SK-N-SH (cell line): ENCODE data around the gene FOXK2. TPM values are rescaled to one million over a fixed set of nuclear protein-coding genes. Genes with fewer than 3 reads are reported as not detected.

Source experiments
- CTCF ChIA-PET: fragments of 300-600, 350-600 bp; formaldehyde crosslinking; extraction: SDS; loops from one replicate; lab custom pipeline; 2021; lab: Yijun Ruan, JAX
- POLR2A ChIA-PET: fragments of 350-600 bp; sonication (Branson Sonifier 250); formaldehyde crosslinking; extraction: SDS; loops from one replicate; lab custom pipeline; 2020; ENCODE audit warnings: antibody characterized with exemption, inconsistent platforms; lab: Yijun Ruan, JAX
- DNase-seq: peaks from one replicate; pipeline ENCODE4 v3.0.0; 2012
- H2AFZ ChIP-seq: fragments of 200-600 bp; sonication (generic); 2 replicates; pipeline ENCODE4 v1.8.1; 2016; ENCODE audit warnings: antibody characterized with exemption, mild to moderate bottlenecking, low read depth
- H3F3A ChIP-seq: fragments of 200-600 bp; sonication (generic); replicated peaks from 2 replicates; pipeline ENCODE3; 2016; ENCODE audit warnings: antibody characterized with exemption, mild to moderate bottlenecking; ENCODE audit not compliant: insufficient read depth
- H3K27ac ChIP-seq, 2 experiments: fragments of 200-500 bp in 1 of 2; fragments of 200-600 bp in 1 of 2; sonication (Bioruptor generic) in 1 of 2; sonication (generic), shearing (Covaris generic) in 1 of 2; 2 replicates each; pipeline versions ENCODE4 v1.5.1 to v1.6.1; 2014 to 2016; ENCODE audit warnings: low read depth in 2 of 2, inconsistent platforms in 1 of 2, low read length in 1 of 2, mild to moderate bottlenecking in 1 of 2, mixed read lengths in 1 of 2
- H3K27me3 ChIP-seq: fragments of 200-600 bp; sonication (generic), shearing (Covaris generic); 2 replicates; pipeline ENCODE4 v1.6.1; 2016; ENCODE audit warnings: mixed run types; ENCODE audit not compliant: insufficient read depth
- H3K36me3 ChIP-seq, 2 experiments: fragments of 200-500 bp in 1 of 2; fragments of 200-600 bp in 1 of 2; sonication (Bioruptor generic) in 1 of 2; sonication (generic) in 1 of 2; replicated peaks in 1 of 2; 2 replicates each; pipeline versions ENCODE3 to v1.5.1; 2014 to 2016; ENCODE audit warnings: low read length in 1 of 2, mild to moderate bottlenecking in 1 of 2; ENCODE audit not compliant: insufficient read depth in 2 of 2, control insufficient read depth in 1 of 2
- H3K4me1 ChIP-seq, 2 experiments: fragments of 200-500 bp in 1 of 2; fragments of 200-600 bp in 1 of 2; sonication (Bioruptor generic) in 1 of 2; sonication (generic), shearing (Covaris generic) in 1 of 2; 2 replicates each; pipeline versions ENCODE4 v1.5.1 to v1.6.1; 2014 to 2016; ENCODE audit warnings: low read depth in 1 of 2, low read length in 1 of 2, mixed run types in 1 of 2; ENCODE audit not compliant: insufficient read depth in 2 of 2, control insufficient read depth in 1 of 2
- H3K4me2 ChIP-seq: fragments of 200-600 bp; sonication (generic), shearing (Covaris generic); 2 replicates; pipeline ENCODE4 v1.6.1; 2017; ENCODE audit warnings: mixed run types
- H3K4me3 ChIP-seq, 2 experiments: fragments of 200-500 bp in 1 of 2; fragments of 200-600 bp in 1 of 2; sonication (Bioruptor generic) in 1 of 2; sonication (generic), shearing (Covaris generic) in 1 of 2; 2 replicates each; pipeline versions ENCODE4 v1.5.1 to v1.8.1; 2014 to 2016; ENCODE audit warnings: low read depth in 2 of 2, inconsistent platforms in 1 of 2, low read length in 1 of 2, mild to moderate bottlenecking in 1 of 2, mixed read lengths in 1 of 2, moderate library complexity in 1 of 2
- H3K79me2 ChIP-seq: fragments of 200-600 bp; sonication (generic); 2 replicates; pipeline ENCODE4 v1.8.1; 2017; ENCODE audit warnings: mild to moderate bottlenecking; ENCODE audit not compliant: insufficient read depth
- H3K9ac ChIP-seq: fragments of 200-600 bp; sonication (generic); 2 replicates; pipeline ENCODE4 v1.6.1; 2017; ENCODE audit warnings: mixed run types
- H3K9me2 ChIP-seq: fragments of 200-600 bp; sonication (generic); 2 replicates; pipeline ENCODE4 v1.6.1; 2017; ENCODE audit warnings: mixed run types
- H3K9me3 ChIP-seq: fragments of 200-600 bp; sonication (generic); 2 replicates; pipeline ENCODE4 v1.6.1; 2017; ENCODE audit warnings: mixed run types, mild to moderate bottlenecking, moderate library complexity
- H4K20me1 ChIP-seq: fragments of 200-600 bp; sonication (generic); 2 replicates; pipeline ENCODE4 v1.6.1; 2017; ENCODE audit warnings: mild to moderate bottlenecking, mixed run types; ENCODE audit not compliant: insufficient read depth
- CHD2 ChIP-seq: fragments of 150-350 bp; IDR thresholded peaks from 2 replicates; pipeline ENCODE4 v1.6.1; 2018; ENCODE audit warnings: low read length; ENCODE audit not compliant: partially characterized antibody
- EP300 ChIP-seq, 2 experiments: IDR thresholded peaks; 2 replicates each; pipeline versions ENCODE4 v1.4.0 to v1.6.1; 2012; ENCODE audit warnings: borderline replicate concordance in 1 of 2, low read depth in 1 of 2, low read length in 1 of 2
- EZH2phosphoT487 ChIP-seq: fragments of 200-600 bp; sonication (generic); IDR thresholded peaks from 2 replicates; pipeline ENCODE4 v1.6.1; 2017; ENCODE audit warnings: low read depth, mixed run types, mild to moderate bottlenecking, antibody characterized with exemption, moderate library complexity, borderline replicate concordance
- FOXM1 ChIP-seq: IDR thresholded peaks from 2 replicates; pipeline ENCODE4 v1.4.0; 2012; ENCODE audit warnings: low read depth, mild to moderate bottlenecking
- GABPA ChIP-seq: IDR thresholded peaks from 2 replicates; pipeline ENCODE4 v1.4.0; 2012; ENCODE audit warnings: low read depth, mild to moderate bottlenecking
- MAX ChIP-seq: IDR thresholded peaks from 2 replicates; pipeline ENCODE4 v1.4.0; 2012; ENCODE audit warnings: low read depth
- MXI1 ChIP-seq: IDR thresholded peaks from 2 replicates; pipeline ENCODE4 v1.6.1; 2012; ENCODE audit warnings: mild to moderate bottlenecking, low read depth, low read length, improper control_type of control experiment
- NRF1 ChIP-seq: IDR thresholded peaks from 2 replicates; pipeline ENCODE4 v1.6.1; 2012; ENCODE audit warnings: low read depth, mild to moderate bottlenecking, low read length
- PBX3 ChIP-seq: IDR thresholded peaks from 2 replicates; pipeline ENCODE4; 2012
- POLR2AphosphoS5 ChIP-seq: IDR thresholded peaks from 2 replicates; pipeline ENCODE4 v1.6.1; 2012; ENCODE audit warnings: low read depth, low read length
- RAD21 ChIP-seq: IDR thresholded peaks from 2 replicates; pipeline ENCODE4 v1.6.1; 2012; ENCODE audit warnings: mild to moderate bottlenecking, low read length
- RCOR1 ChIP-seq: fragments of 150-350 bp; IDR thresholded peaks from 2 replicates; pipeline ENCODE4 v1.6.1; 2017; ENCODE audit warnings: antibody characterized with exemption, low read length
- REST ChIP-seq: IDR thresholded peaks from 2 replicates; pipeline ENCODE4 v1.6.1; 2012; ENCODE audit warnings: mild to moderate bottlenecking, low read depth, low read length, moderate library complexity
- RFX5 ChIP-seq: IDR thresholded peaks from 2 replicates; pipeline ENCODE4 v1.6.1; 2012; ENCODE audit warnings: mild to moderate bottlenecking, improper control_type of control experiment, low read length
- RXRA ChIP-seq: IDR thresholded peaks from 2 replicates; pipeline ENCODE4 v1.4.0; 2012; ENCODE audit warnings: low read depth, mild to moderate bottlenecking, borderline replicate concordance
- SIN3A ChIP-seq: IDR thresholded peaks from 2 replicates; pipeline ENCODE4 v1.6.1; 2012; ENCODE audit warnings: low read depth, mild to moderate bottlenecking, low read length, moderate library complexity, borderline replicate concordance
- SMC3 ChIP-seq: IDR thresholded peaks from 2 replicates; pipeline ENCODE4 v1.6.1; 2012; ENCODE audit warnings: low read depth, low read length, improper control_type of control experiment
- TAF1 ChIP-seq: IDR thresholded peaks from 2 replicates; pipeline ENCODE4 v1.6.1; 2012; ENCODE audit warnings: low read depth, mild to moderate bottlenecking, low read length, moderate library complexity, borderline replicate concordance
- USF1 ChIP-seq: IDR thresholded peaks from 2 replicates; pipeline ENCODE4 v1.4.0; 2012; ENCODE audit warnings: low read depth, borderline replicate concordance
- ZBTB33 ChIP-seq: IDR thresholded peaks from 2 replicates; pipeline ENCODE4 v1.4.0; 2012; ENCODE audit warnings: low read depth, borderline replicate concordance
- WGBS: methylation state at CpG from one replicate; pipeline ENCODE4 v1.1.6; 2017; ENCODE audit warnings: low lambda C conversion rate; 5-methylcytosine and 5-hydroxymethylcytosine counted together
- polyA plus RNA-seq, 3 experiments: library from polyadenylated mRNA; depleted of rRNA; stranded (reverse); fragments of >200 nt; gene quantifications; 2 replicates each; pipeline ENCODE4 v1.2.3, GENCODE V29; 2012

Gene FOXK2
- polyA plus RNA-seq (2012; rRNA removed), result 33.6 and 36.4 TPM in 2 replicates
- polyA plus RNA-seq (2012; cell fraction: cytosol; rRNA removed), result 21.3 and 29.9 TPM in 2 replicates
- polyA plus RNA-seq (2012; cell fraction: nucleus; rRNA removed), result 43.8 and 54.0 TPM in 2 replicates

GRCh38 chr17:82518826-82519810, at the start of gene FOXK2:
Gene FOXK2 (plus strand): TSS chr17:82519732. CDS start chr17:82519889, 157 bp downstream.
- Histone ChIP-seq H3K4me1 (peaks cover 2 to 6% of the 10 kb centered on the region in 2 experiments; a peak in 1 of 4 replicates), H3K27me3 (no peaks in the 10 kb centered on the region), H3K4me2 (peak within 1 kb of the TSS; percentile 76), H3K4me3 (peak within 1 kb of the TSS; percentile 62 to 75), H3K9me3 (no peaks in the 10 kb centered on the region), H3K36me3 (peaks cover 0 to 6% of the 10 kb centered on the region in 2 experiments), H3K9me2 (no peaks in the 10 kb centered on the region), H3F3A (peaks cover 14% of the 10 kb centered on the region), H4K20me1 (peaks cover 38% of the 10 kb centered on the region), H3K9ac (peak within 1 kb of the TSS; percentile 61), H3K79me2 (peaks cover 42% of the 10 kb centered on the region), H3K27ac (peak within 1 kb of the TSS; percentile 60 to 70), H2AFZ (peak within 1 kb of the TSS; percentile 98)
- DNase-seq, result peak; percentile 100
- ChIA-PET CTCF (interaction anchor here (0.7 to 4.3 kb wide), 12 partner anchors 9 to 58 kb away, joined by 3 to 23 read pairs (median 6); no protein-coding TSS in a partner anchor), POLR2A (interaction anchor here (0.7 to 1.6 kb wide), 5 partner anchors 16 to 43 kb away, joined by 3 to 6 read pairs (median 5); no protein-coding TSS in a partner anchor)
- 13% methylated on average over 49 of the region's 114 CpGs for WGBS
- TF ChIP-seq RAD21 (no peak), NRF1 (peak; percentile 28), POLR2AphosphoS5 (peak; percentile 29), ZBTB33 (peak; percentile 80; the same call in 1 of the 2 replicates), PBX3 (peak; percentile 98), RFX5 (peak; percentile 39; the same call in 1 of the 2 replicates), USF1 (0 out of 2 replicates have a peak, but pooled peaks have one; percentile 5), FOXM1 (peak; percentile 43; the same call in 1 of the 2 replicates), TAF1 (peak; percentile 68; the same call in 1 of the 2 replicates), SIN3A (peak; percentile 33; the same call in 1 of the 2 replicates), REST (0 out of 2 replicates have a peak, but pooled peaks have one; percentile 18), EP300 (IDR thresholded peaks at IDR 0.05; ENCODE audit: borderline replicate concordance in 1 of 2, low read depth in 1 of 2, low read length in 1 of 2) (peak in 1 of 2 experiments; percentile 45; a peak in 1 of 4 replicates), GABPA (peak; percentile 64), SMC3 (no peak), MAX (peak; percentile 91), MXI1 (peak; percentile 90), RXRA (no peak), EZH2phosphoT487 (no peak), RCOR1 (no peak), CHD2 (peak; percentile 90)
